Right renal pelvis (tissue), 4 donors: ENCODE data around the gene TMEM138. TPM values are rescaled to one million over a fixed set of nuclear protein-coding genes. Genes with fewer than 3 reads are reported as not detected.

Source experiments
- DNase-seq, 4 donors: peaks; one replicate each; pipeline ENCODE4 v3.0.0-alpha.2; 2013; ENCODE audit warnings: low read depth in 4 of 4, low spot score in 3 of 4, missing footprints in 1 of 4
- polyA plus RNA-seq, 4 donors: library from polyadenylated mRNA; unstranded; fragments of 120-200 nt; gene quantifications; one replicate each; pipeline ENCODE4 v1.2.1, GENCODE V29; 2013; ENCODE audit not compliant: insufficient read length in 4 of 4

TMEM138 gene
- polyA plus RNA-seq, result 10 to 100 TPM; 40.1 to 46.2 (median 43.9) TPM

DNA sequence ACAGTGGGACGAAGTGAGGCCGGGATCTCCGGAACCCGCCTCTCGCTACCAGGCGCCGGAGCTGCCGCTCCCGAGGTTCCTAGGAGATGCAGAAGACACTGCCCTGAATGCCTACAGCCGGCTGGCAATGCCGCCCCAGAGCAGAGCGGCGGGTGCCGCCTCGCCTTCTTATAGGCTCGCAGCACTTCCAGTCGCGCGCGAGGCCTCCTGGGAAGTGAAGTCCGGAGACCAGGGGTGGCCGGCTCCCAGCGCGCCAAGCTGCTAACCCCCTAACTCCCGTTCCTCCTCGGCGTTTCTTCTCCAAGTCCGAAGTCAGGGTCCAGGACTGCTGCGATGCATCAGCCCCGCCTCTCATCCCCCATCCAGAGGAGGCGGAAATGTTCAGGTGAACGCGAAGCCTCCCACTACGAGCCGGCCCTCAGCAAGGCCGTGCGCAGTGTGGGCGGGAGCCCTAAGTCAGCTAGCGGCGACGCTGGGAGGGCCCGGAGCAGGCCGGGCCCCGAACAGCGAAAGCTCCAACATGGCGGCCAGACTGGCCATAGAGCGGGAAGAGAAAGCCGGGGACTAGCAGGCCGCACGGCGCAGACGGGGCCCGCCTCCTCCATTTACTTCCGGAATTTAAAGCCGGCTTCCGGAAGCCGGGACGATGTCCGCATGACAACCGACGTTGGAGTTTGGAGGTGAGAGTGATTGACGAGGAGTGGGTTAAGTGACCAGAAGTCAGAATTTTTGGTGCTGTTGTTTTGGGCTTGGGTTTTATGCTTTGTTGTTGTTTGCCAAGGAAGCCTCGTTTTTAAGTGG is at the start of gene TMEM138, which contains the start of gene CYB561A3:
Gene TMEM138 (plus strand): TSS at position 634 of the 801 bp plus-strand sequence. CDS start 2,017 bp downstream, outside the sequence.
Gene CYB561A3 (minus strand): TSS at position 142 of the 801 bp plus-strand sequence. CDS start 5,169 bp downstream, outside the sequence.
- peak; percentile 86 to 89 (median 88) for DNase-seq

- DNase-seq, result no peak
Measured at GRCh38 chr11:61315260-61315659, 46.9 kb upstream of the TMEM138 start.

DNA sequence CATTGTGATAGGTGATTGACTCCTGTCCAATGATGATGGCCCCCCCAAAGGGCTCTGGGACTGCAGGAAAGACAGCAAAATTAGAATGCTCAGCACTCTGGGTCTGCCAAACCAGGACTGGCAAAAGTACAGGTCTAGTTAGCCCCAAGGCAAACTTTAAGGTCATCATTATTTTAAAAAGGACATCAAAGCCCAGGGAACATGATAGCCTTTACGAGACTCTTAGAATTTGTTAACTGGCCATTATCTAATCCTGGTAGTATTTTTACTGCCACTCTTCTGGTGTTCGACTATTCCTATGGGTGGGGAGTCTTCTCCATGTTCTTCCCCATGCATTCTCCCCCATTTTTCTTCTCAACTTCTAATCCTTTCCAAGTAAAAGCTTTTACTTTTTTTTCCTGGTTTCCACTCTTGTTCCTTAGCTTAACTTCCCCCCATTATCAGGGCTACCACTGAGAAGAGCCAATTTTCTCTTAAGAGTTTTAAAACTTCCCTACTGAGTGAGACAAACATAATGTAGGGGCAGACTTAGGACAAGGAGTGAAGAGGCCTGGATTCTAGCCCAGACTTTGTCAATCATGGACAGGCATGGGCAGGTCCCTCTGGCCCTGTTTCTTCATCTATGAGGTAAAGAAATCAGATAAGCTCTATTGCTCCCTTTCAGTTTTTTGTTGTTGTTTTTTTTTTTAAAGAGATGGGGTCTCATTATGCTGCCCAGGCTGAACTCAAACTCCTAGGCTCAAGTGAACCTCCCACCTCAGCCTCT is 36.3 kb upstream of the TMEM138 start:
- DNase-seq, result no peak

DNA sequence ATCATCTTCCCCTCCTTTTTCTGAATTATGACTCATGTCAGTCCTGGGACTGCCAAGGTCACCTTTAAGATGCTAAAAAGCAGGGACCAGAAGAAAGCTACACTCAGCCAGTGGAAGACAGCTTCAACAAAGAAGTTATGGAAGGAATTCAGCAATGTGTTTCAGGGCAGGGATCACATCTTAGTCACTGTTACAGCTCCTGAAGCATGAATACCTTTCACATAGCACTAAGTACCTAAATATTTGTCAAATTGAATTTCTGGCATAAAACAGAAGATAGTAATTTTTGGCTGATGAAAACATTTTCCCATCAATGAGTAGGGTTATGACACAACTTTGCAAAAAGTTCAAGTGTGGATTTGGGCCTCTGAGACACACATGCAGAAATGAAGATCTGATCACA is 34.5 kb upstream of the TMEM138 start:
- no peak for DNase-seq

- no peak for DNase-seq
Measured at GRCh38 chr11:61328351-61328750, 33.8 kb upstream of the TMEM138 start.

DNA sequence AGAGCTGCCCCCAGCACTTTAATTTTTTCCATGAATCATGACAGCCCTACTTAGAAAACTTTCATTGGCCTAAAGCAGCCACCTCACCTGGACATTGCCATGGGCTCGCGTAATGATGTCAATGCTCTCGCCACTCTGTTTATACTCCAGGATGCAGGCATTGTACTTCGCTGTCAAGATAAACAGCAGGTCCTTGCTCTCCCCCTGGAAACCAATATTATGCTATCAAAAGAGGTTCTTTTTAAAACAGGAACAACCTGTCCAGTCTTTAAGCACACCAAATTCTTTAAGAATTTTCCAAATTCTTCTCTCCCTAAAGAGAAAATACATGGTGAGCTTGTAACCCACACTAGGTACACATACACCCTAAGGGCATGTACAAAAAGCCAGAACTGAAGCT is 32.3 kb upstream of the TMEM138 start:
- no peak for DNase-seq

- no peak for DNase-seq
Measured at GRCh38 chr11:61331651-61332050, 30.5 kb upstream of the TMEM138 start.

DNA sequence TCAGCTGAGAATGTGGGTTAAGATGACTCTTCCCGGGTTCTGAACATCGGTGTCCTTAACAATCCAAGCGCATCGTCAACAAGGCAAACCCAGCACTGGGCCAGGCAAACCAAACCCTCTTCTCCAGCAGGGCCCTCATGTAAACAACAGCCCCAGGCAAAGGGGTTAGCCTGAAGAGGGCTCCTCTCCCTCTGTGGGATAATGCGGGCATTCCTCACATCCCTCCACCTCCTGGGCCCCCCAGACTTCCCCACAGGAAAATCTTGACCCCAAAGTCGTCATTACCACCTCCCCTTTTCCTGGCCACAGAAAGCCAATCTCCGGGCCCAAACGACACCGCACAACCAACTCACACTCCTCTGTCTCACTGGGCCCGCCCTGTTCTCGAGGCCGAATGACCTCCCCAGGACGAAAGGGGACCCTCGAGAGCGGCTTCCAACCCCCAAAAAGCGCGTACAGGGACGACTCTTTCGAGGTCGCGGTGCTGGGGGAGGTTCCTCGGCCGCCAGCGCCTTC is 29.8 kb upstream of the TMEM138 start:
- DNase-seq, result peak in 1 of 4 donors; percentile 1

- peak; percentile 89 to 92 (median 90) for DNase-seq
Measured at GRCh38 chr11:61332797-61333549, 29.2 kb upstream of the TMEM138 start, which contains the start of the genes DDB1 and TKFC. DDB1 (minus strand) TSS chr11:61333105; CDS start chr11:61332968, 137 bp downstream. TKFC (plus strand) TSS chr11:61333228; CDS start chr11:61334729, 1,501 bp downstream.

DNA sequence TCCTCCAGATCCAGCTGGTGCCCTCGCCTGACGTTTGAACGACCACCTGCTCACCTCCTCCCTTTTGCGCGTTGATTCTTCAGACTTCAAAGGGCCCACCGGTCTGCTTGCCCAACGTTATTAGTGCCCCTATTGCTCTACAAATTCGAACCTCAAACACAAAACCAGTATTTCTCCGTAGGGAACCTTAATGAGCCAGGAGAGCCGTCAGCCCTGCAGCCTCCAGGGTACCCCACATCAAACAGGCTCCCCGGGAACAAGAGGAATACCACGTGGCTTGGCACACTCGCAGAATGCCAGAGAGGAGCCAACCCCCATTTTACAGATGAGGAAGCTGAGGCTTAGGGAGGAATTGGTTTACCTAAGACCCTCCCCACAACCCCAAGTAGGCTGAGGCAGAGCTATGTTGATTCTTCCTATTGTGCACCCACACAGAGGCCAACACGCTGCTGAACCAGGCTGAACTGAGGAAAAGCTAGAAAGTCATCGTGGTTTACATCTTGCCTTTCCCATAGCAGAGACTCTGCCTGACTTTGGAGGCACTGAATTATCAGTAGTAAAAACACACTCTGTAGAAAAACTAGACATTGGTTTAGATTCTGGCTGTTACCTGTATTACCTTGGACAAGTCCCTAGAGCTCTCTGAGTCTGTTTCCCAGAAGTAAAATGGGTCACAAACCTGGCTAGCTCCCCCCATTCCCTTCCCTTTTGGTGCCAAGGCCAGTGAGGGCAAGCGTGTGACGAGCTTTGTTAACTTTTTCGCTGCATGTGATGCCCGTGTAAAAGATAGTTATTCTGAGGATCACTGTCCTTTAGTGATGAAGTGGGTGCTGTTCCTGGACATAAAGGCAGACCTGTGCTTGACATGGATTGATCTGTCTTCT is 28.4 kb upstream of the TMEM138 start:
- peak in 1 of 4 donors; percentile 8 for DNase-seq

GRCh38 chr11:61334434-61335354 is 27.5 kb upstream of the TMEM138 start:
- DNase-seq, result no peak

GRCh38 chr11:61335355-61335710 is 26.8 kb upstream of the TMEM138 start:
- DNase-seq, result no peak

DNA sequence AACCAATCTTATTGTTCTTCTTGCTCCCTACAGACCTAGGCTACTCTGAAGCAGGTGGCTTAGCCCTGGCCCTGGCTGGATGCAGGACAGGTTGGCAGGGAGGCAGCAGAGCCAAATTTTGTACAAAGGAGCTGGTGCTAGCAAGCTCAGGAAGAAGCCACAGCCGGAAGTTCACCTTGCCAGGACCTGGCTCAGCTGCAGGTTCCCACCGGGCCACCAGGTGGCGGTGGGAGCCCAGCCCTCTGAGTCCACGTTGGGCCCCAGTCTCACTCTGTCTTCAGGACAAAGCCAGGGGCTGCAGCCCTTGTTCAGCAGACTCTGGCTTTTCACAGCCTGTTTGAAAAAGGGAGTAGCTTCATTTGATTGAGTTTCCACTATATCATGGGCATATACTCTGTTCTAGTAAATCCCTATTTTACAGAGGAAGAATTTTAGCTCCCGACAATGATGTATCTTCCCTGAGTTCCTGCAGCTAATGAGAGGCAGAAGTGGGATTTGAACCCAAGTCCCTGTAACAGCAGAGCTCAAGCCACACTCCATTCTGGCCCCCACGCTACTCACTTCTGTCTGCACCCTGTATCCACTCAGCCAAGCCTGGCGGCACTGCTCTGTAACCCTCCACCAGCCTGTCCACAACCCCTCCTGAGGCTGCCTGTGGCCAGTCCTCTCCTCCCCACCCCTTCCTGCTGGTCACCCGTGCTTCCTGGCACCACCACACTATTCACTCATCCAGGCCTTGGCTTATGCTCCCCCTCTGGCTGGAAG is 25.8 kb upstream of the TMEM138 start:
- peak; percentile 61 to 65 (median 63) for DNase-seq

DNA sequence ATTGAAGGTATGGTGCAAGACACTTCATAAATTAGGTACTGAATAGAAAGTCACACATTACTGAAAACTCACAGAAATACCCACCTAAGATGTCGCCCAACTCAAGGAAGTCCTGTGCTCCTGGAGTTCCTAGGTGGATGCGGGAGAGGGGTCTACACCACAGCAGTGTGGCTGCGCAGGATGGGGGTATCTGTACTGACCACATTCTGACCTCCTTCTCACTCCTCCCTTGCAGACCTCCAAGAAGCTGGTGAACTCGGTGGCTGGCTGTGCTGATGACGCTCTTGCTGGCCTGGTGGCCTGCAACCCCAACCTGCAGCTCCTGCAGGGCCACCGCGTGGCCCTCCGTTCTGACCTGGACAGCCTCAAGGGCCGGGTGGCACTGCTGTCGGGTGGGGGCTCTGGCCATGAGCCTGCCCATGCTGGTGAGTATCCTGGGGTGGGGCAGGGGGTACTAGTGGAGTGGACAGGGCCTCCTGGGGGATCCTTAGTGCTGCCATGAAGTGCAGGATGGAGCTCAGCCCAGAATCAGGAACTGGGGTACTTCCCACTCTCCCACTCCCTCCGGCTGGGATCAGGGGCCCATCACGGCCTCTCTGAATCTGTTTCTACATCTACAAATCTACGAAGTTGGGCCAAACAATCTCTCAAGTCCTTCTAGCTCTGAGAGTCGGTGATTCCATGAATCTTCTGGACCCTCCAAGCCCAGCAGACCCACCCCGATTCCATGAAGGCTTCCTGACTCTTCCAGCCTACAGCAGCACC is 24.3 kb upstream of the TMEM138 start:
- no peak for DNase-seq

DNA sequence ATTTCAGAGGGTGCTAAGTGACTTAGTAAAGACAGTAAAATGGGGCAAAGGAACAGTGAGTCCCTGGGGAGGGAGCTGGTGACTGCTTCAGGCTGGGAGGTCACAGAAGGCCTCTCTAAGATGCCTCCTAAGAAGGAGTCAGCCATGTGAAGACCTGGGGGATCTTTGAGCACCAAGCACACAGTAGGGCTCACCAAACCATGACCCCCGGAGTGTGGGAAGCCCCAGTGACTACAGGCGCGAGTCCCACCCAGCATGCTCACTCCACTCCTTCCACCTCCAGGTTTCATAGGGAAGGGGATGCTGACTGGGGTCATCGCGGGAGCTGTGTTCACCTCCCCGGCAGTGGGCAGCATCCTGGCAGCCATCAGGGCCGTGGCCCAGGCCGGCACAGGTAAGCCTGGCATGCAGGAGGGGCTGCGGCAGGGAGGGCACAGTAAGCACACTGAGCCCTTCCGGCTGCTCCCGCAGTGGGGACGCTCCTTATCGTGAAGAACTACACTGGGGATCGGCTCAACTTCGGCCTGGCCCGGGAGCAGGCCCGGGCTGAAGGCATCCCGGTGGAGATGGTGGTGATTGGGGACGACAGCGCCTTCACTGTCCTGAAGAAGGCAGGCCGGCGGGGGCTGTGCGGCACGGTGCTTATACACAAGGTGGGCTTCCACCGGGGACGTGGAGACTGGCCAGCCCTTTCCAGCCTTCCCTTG is 23.2 kb upstream of the TMEM138 start:
- no peak for DNase-seq

GRCh38 chr11:61339490-61339878 is 22.7 kb upstream of the TMEM138 start:
- no peak for DNase-seq
